ENCODE measurements around the gene TRAP1.
"Not testable (repeated sequence)": the region's sequence is repeated elsewhere in the genome, so short reads cannot be mapped to it uniquely, and the experiment has no call there.

Gene TRAP1

DNA sequence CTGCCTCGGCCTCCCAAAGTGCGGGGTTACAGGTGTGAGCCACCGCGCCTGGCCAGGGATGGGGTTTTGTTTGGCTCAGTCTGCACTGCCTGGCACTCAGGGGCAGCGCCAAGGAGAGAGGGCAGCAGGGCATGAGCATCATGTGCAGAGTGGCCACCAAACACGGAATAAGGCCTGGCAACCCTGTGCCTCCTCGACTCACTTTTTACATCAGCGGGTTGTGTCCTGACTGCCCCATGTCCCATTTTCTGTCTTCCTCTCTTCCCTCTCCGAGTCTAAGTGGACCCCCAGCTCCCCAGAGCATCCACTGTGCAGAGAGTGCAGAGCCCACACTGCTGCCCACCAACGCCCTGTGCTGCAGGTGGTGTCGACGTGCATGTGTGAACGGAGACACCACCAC, 18.2 kb upstream of the TRAP1 start:
- no peak for DNase-seq

DNA sequence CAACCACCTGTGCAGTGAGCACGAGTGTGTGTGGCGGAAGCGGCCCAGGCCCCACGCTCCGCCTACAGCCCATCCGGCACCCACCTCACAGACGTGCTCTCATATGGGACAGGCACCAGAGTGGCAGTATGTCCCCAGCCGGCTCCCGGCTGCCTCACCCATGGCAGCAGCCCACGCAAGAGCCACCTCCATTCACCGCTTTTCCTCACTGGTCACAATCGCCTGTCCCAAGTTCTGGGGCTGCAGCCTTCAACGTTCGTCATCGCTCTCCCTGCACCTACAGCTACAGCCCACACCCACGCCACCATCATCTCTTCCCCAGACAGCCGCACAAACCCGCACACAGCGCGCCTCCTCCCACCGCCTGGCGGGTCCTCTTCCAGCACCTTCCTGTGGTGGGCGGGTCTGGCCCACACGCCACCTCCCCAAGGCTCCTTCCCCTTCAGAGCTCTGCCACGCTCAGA, 17.5 kb upstream of the TRAP1 start:
- DNase-seq, result no peak

DNA sequence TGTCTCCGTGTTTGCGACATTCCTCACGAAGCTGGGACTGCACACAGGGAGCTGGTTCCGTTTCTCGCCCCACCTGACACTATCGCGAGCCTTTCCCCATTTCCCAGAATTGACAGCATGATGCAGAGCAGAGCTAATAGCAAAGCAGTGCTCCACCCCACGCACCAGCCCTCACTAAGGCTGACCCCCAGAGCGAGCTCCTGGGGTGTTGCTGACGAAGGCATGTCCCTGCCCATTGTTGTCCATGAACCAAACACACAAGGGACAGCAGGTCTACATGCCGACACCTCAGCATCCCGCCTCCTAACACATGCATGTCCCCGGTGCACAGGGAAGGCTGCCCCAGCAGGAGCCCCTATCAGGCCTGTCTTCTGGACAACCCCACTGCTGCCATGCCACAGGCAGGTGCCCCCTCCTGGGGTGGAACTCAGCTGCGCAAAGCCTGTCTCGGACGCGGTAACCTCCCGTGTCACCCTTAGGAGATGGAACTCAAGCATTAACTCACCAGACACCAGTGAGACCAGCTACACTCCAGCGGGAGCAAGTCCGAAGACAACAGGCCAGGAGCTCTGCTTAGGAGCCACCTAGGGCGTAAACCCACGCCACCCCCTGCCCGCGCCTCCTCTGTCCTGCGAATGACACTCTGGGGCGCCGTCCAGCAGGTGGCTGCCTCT, 16.9 kb upstream of the TRAP1 start:
- no peak for DNase-seq

DNA sequence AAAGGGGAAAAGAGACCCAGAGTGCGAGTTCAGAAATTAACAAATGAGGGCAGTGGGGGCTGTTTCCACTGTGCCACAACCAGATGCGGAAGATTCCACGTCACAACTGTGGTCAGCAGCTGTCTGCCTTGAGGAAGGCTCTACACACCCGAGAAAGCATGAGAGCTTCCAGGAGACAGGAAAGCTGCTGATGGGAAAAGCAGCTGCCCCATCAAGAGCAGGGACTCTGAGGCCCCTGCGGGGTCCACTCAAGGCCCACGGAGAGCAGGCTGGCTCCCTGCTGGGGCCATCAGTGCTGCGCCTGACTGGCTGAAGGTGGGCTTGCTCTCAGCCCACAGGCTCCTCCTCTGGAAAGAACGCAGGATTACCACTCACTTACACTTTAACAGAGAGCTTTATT, 14.8 kb upstream of the TRAP1 start:
- no peak for DNase-seq

DNA sequence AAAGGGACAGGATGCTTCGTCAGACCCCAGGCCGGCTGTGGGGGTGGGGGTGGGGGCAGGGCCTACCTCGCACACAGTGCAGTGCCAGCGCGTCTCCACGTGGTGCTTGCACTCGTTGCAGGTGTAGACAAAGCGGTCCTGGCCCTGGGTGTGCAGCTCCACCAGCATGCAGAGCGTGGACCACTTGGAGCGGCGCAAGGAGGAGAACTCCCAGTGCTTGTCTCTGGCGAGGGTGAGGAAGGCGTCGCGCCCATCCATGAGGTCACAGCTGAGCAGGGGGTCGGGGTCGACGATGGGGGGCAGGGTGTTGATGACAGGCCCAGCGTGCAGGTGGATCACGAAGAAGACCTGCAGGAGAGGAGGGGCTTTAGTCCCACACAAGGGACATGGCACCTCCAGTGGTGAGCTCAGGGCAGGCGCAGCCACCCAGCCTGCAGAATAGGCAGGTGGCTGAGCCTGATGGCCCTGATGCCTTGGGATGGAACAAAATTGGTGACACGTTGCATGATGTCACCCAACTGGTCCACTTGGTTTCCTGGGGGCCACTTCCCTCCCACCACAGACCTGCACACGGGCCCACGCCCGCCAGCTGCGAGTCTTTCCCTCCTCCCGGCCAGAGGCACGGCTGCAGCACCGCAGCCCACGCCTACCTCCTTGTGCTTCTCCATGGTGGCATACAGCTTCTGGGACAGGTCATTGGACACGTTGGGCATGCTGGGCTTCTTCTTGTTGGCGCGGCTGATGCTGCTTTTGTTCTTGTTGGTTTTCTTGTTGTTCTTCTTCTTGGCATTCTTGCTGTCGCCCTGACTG, 14.0 kb upstream of the TRAP1 start:
- no peak for DNase-seq

DNA sequence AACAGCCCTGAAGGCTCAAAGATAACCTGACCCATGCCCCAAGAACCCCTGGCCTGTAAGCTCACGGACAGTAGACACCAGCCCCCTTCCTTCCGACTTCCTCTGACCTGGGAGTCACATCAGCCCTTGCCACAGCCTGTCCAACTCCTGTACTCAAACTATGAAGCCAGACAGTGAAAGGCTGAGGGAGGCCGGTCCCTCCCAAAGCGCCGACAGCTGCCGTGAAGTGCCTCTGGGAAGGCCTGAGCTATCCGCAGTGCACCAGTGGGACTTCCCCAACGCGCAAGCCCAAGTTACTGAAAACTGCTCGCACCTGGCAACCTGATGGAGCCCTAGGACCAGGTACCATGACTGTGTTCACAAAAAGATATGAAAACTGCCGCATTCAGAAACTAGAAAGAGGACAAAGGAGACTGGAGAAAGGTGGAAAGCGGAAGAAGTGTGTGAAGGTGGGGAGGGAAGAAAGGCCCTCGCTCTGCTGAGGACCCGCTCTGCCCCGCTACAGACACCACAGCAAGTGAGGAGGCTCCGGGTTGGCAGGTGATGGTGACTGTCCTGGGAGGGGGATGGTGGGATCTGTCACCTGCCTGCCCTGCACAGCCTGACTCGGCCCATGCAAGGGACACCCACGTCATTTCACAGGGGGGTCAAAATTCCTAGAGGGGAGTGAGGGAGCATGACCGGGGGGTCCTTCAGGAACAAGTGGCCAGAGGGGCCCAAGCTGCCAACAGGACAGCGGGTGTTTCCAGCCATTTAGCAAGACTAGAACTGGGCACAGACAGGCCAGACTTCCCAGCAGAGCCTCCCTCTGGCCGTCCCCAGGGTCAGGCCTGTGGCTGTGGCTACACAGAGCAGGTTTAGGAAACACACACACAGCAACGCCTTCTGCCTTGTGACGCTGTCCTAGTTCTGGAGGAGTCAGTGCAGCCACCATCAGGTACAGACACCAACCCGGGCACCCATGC, 13.1 kb upstream of the TRAP1 start:
- DNase-seq, result no peak

DNA sequence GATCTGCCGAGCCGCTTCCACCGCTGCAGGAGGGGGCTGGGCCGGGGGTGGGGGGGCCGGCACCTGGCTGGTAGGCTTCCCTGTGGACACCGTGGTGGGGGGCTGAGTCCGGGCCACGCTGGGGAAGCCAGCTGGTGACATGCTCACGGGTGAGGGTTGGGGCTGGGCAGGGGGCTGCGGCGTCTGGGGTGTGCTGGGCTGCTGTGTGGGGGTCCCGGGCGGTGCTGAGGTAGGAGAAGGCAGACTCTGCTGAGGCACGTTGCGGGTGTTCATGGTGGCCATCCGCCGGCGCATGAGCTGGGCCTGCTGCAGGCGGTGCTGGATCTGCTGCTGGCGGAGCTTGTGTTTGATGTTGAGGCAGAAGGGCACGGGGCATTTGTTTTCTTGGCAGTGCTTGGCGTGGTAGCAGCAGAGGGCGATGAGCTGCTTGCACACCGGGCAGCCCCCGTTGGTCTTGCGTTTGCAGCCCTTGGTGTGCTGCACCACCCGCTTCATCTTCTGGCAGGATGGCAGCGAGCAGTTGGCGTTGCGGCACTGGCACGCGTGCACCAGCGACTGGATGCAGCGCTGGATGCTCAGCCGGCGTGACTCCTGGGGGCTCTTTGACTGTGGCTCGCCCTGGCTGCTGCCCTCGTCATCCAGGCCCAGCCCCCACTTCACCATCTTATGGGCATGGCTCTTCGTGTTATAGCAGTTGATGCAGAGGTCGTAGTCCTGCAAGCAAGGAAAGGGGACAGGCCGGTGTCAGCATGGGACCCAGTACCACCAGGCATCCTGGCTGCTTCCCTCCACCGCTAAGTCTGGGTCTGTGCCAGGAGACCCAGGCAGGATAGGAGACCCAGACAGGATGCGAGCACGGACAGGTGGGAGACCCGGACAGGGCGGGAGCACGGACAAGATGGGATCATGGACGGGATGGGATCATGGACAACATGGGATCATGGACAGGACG, 12.1 kb upstream of the TRAP1 start:
- DNase-seq, result no peak

DNA sequence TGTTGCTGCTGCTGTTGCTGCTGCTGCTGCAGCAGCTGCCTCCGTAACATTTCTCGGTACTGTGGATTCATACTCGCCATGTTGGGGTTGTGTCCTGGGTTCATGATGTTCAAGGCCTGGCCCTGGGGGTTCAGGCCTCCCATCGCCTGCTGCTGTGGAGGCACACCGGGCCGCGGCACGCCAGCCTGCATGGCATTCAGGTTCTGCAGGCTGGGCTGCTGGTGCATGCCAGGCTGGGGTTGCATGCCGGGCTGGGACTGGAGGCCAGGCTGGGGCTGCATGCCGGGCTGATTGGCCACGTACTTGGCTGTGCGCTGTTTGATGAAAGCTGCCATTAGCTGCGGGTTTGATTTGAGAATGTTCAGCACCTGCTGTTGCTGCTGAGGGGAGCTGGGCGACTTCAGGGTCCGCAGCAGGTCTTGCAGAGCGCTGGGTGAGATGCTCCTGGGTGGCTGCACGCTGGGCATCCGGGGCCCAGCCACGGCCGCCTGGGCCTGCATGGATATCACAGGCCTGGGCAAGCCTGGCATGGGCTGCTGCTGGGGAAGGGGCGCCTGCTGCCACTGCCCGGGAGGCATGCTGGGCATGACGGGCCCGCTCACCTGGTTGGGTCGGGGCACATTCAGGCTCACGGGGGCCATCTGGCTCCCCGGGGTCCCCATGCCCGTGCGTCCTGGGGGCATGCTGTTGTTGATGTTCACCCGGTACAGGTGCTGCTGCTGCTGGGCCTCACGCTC, 11.3 kb upstream of the TRAP1 start:
- no peak for DNase-seq

DNA sequence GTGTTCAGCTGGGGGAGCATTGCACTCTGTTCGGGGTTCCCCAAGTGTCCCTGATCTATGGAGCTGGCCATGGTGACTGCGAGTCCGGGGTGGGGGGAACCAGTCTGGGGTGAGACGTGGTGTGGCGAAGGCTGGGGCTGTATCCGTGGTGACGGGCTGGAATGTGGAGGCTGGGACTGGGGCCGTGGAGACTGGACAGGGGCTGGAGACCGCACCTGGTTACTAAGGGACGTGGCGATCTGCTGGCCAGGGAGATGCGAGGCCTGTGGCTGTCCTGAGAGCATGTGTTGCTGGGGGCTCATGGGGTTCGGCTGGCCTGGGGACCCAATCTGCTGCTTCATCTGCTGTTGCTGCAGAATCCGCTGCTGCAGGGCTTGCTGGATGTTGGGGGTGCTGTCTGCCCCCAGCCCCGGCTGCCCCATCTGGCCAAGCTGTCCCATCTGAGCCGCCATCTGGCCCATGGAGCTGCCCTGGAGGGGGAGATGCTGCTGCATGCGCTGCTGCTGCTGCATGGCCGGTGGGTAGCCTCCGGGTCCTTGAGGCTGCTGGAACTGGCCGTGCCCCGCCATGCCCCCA, 10.6 kb upstream of the TRAP1 start:
- no peak for DNase-seq

DNA sequence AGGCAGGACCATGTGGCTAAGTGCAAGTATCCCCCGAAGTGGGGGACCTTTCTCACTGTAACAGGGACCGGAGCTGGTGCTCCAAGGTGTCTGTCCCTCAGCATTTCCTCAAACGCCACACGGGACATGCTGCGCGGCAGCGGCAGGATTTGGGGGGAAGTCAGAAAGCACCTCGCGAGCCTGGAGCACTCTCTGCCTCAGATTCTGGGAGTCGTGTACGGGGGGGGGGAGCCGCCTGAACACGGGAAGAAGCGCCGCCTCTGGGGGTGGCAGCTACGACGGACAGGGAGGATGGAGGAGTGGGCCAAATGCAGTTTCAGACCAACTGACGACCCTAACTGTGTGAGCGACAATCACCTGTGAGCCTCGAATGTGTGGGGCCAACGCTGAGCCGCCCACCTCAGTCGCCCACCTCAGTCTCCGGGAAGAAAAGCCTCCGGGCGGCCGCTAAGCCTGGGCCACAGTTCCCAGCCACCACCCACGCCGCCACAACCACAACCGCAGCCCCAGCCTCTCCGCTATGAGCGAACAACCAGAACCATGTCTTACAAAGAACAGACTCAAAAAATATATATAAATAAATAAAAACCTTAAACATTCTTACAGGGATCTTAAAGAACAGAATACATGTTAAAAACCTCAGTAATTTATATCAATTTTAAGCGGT, 8.8 kb upstream of the TRAP1 start:
- no peak for DNase-seq

DNA sequence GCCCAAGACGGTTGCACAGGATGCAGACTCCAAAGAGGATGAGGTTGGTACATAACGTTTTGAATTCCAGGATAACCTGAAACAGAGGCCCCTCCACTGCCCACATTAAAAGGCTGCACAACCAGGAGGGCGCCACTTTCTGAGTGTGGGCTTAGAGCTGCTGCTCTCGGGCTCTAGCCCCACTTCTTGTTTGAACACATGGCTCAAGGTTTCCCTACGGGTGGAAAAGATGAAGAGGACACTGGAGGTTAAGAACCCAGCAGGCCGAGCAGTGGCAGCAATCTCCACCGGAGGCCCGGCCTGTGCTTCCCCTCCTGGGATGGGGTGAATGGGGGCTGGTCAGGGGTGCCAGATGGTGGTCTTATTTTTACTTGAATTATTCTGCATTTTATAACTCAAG, 8.0 kb upstream of the TRAP1 start:
- DNase-seq, result no peak

DNA sequence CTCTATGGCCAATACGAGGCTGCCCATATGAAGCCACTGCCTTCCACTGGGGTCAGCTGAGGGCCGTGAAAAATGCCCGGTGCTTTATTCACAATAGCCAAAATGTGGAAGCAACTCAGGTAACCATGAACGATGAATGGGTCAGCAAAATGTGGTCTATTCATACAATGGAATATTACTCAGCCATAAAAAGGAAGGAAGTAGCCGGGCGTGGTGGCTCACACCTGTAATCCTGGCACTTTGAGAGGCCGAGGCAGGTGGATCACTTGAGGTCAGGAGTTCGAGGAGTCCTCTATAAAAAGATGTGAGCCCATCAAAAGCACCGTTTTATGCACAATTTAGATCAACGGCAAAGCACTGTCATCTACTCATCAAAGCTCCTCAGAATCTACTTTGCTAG, 5.2 kb upstream of the TRAP1 start:
- DNase-seq, result no peak

DNA sequence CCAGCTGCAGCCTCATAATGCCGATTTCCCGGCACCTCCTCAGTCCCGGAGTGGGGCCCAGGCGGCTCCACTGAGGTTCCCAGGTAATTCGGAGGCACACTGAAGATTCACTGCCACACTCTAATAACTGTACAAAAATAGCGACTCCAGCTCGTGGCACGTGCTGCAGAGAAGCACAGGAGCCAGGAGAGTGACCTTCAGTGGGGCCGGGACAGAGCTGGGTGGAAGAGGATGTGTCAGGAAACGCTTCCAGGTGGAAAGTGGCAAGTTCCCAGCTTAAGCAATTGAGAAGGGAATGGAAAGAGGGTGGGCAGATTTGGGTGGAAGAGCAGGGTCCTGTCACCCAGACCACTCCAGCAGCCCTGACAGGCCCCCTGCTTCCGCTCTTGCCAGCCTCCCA, 3.1 kb upstream of the TRAP1 start:
- no peak for DNase-seq

DNA sequence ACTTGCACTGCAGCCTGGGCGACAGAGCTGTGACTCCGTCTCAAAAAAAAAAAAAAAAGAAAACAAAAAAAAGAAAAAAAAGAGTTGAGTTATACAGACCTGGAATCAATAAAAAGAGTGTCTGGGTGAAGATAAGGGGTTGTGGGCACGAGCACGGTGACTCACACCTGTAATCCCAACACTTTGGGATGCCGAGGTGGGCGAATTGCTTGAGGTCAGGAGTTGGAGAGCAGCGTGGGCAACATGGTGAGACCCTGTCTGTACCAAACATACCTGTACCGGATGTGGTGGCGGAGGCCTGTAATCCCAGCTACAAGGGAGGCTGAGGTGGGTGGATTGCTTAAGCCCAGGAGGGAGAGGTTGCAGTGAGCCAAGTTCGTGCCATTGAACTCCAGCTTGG, 1.3 kb upstream of the TRAP1 start:
- DNase-seq, result no peak

DNA sequence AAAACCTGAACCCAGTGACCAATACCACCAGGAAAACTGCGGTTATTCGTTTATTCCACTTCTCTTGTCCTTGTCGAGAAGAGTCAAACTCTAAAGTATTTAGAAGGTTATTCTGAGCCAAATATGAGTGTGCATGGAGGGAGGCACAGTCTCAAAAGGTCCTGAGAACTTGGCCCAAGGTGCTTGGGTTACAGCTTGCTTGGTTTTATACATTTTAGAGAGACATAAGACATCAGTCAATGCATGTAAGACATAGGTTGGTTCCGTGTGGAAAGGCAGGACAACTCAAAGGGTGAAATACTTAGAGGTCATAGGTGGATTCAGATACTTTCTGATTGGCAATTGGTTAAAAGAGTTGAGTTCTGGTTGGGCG, 681 bp upstream of the TRAP1 start:
- no peak for DNase-seq

DNA sequence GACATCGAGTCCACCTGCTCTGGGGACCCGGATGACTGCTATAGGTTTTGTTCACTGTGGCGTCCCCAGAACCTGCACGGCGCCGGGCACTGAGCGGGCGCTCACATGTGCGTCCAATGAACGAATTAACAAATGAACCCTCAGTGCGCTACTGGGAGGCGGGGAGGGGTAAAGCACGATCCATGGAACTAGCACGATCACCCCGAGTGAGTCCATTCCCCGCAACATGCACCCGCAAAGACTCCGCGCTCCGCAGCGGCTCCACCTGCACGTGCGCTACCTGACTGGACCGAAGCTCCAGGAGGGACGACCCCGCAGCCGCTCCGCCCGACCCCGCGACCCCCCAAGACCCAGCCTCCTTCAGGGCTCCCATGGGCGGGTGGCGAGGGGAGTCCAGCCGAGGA, 491 bp downstream of the TRAP1 start:
- peak; percentile 75 for DNase-seq

DNA sequence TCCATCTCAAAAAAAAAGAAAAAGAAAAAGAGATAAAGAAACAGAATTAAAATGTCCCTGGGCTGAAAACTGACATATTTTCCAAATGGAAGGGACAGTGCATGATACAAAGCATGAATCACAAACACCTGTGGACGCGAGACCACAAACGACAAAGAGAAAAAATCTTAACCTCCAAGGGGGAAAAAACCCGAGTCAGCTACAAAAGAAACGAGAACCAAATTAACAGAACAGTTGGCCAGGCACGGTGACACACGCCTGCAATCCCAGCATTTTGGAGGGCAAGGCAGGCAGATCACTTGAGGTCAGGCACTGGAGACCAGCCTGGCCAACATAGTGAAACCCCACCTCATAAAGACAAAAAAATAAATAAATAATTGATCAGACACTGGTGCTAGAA, 1.9 kb downstream of the TRAP1 start:
- no peak for DNase-seq

DNA sequence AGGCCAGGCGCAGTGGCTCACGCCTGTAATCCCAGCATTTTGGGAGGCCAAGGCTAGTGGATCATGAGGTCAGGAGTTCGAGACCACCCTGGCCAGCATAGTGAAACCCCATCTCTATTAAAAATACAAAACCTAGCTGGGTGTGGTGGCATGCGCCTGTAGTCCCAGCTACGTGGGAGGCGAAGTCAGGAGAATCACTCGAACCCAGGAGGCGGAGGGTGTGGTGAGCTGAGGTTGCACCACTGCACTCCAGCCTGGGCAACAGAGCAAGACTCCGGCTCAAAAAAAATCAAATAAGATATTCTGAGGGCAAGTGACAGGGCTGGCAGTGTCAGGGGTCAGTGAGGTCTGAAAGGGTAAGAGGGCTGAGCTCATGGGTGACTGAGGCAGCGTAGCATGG, 2.9 kb downstream of the TRAP1 start:
- not testable (repeated sequence) for DNase-seq

DNA sequence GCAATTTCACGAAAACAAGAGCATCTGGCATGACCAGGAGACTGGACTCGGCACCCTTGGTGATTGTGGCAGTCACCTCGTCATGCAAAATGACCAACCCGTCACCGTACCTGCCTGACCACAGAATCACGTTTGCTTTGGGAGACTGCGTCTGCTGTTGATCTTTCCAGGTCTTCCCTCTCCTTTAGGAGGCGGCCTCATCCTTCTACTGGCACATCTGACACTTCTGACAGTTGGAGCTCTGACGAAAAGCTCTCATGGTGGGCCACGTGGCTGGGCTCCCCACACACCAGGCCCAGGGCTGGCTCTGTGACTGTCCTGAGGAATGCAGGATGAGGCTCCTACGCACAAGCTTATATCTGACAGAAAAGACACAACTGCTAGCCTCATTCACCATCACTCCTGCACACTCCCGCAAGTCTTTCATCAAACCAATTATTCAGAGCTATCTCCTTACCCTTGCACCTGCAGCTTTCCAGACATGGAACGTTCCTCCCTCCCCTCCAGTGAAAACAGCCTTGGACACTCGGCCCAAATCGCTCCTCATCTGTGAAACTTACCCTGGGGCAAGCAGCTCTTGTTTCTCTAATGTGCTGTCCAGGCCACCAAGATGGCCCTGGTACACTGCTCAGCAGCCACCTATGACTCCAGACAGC, 3.6 kb downstream of the TRAP1 start:
- no peak for DNase-seq

DNA sequence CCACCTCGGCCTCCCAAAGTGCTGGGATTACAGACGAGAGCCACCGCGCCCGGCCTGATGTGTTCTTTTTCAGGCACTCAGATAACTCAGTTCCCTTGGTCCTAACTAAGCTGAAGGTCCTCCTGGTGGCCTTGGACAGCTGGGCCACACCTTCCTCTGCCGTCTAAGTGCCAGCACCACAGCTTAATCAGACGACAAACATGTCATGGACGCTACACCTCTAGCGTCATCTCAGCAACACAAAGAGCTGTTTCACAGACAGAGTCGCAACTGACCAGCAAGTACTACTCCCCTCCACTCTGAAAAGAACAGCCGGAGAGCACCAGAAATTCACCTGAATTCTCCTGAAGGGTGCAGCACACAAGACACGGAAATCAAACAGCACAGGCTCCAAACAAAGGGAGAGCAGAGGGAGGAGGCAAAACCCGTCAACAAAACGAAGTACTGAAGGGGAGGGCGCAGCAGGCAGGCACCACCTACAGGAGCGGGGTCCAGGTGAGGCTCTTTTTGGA, 4.4 kb downstream of the TRAP1 start:
- no peak for DNase-seq
